ENCODE measurements around the gene PLD5.

GRCh38 chr1:242426271-242426905, 98.1 kb downstream of the PLD5 start:
- TF ChIP-seq CTCF (IDR thresholded peaks at IDR 0.05) = no peak
- no peak for TF ChIP-seq POLR2A (IDR thresholded peaks at IDR 0.05)
- TF ChIP-seq EP300 (IDR thresholded peaks at IDR 0.05) = no peak

Data from ovary (tissue), 3 donors.